GM21576 (cell line): Measurements from ENCODE around the gene CACNG4.
"Not testable (repeated sequence)": the region's sequence is repeated elsewhere in the genome, so short reads cannot be mapped to it uniquely, and the experiment has no call there.

Experiments
- ATAC-seq: cut with Tn5 transposase; IDR thresholded peaks from one replicate; pipeline ENCODE4 v1.9.1; 2021; ENCODE audit warnings: mild to moderate bottlenecking, moderate library complexity; ENCODE audit not compliant: unreplicated experiment

The CACNG4 gene

DNA sequence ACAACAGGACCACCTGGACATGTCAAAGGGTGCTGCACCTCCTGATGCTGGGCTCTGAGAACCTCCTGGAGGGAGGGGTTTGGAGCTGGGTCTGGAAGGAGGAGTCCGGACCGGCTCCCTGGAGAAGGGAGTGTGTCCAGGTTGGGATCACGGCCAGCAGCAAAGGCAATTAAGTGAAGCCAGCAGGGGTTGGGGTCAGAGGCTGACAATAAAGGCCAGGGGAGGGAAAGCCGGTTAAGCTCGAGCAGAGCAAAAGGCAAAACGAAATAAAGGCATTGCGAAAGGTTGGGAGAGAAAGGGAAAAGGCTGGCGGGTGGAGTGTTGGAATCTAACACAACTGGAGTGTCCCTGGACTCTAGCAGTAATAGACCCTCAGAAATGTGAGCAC, 992 bp upstream of the CACNG4 start:
- no peak for ATAC-seq

DNA sequence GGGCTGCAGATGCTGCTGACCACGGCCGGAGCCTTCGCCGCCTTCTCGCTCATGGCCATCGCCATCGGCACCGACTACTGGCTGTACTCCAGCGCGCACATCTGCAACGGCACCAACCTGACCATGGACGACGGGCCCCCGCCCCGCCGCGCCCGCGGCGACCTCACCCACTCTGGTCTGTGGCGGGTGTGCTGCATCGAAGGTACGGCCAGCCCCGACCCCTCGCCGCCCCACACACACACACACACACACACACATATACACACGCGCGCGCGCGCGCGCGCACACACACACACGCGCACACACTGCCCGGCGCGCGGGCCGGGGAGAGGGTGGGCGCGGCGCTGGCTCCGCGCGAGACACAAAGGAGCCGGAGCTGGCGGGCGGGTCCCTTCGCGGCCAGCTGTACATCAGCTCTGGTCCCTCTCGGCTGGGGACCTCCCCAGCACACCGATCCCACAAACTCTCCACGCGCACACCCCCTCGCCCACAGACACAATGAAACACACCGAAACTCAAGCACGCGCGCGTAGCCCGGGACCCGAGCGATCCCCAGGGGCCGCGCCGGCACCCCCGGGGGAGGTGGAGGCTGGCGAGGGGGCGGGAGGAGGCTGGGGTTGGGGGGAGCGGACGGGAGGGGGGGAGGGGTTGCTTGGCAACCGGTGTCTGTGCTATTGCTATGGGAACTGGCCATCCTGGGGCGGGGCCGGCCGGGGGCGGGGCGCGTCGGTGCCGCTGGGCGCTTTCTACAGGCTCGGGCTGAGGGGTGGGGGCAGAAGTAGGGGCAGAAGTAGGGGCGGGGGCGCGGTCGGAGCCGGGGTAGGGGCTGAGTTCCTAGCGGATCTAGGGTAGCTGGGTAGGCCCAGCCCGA, 658 bp downstream of the CACNG4 start:
- ATAC-seq = no peak

DNA sequence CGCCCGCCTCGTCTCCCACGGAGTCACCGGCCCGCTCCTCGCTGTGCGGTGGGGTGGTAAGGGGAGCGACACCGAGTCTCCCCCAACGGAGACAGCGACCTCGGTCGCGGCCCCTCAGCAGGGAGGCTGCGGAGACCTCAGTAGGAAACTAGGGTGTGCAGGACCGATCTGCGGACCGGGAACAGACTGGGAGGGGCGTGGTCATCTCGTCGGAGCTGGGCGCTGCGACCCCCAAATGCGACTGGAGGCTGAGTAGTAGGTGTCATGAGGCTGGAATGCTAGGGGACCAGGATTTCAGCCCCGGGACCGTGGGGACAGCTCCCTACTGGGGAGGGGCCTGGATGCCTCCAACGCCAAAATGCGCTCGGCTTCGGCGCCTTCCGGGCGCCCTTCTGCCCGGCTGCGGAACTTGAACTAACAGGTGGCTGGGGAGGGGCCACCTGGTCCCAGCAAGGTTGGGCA, 1.3 kb downstream of the CACNG4 start:
- ATAC-seq = no peak

DNA sequence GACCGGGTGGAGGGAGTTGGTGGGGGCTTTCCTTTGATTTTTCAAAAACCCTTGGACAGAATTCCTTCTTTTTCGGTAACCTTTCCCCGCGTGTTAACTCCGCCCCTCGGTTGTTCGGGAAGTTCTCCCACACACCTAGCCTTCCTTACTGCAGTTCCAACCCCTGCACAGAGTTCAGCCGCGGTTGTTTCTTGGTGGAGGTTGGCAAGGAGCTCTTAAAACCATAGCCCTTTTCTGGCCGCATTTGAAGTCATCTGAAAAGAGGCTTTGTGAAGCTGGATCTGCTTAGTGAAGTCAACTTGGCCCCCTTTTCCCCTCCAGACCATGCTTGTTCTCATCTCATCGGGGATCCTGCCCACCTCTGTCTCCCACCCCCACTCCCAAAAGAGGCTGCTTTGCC, 1.8 kb downstream of the CACNG4 start:
- ATAC-seq = no peak

DNA sequence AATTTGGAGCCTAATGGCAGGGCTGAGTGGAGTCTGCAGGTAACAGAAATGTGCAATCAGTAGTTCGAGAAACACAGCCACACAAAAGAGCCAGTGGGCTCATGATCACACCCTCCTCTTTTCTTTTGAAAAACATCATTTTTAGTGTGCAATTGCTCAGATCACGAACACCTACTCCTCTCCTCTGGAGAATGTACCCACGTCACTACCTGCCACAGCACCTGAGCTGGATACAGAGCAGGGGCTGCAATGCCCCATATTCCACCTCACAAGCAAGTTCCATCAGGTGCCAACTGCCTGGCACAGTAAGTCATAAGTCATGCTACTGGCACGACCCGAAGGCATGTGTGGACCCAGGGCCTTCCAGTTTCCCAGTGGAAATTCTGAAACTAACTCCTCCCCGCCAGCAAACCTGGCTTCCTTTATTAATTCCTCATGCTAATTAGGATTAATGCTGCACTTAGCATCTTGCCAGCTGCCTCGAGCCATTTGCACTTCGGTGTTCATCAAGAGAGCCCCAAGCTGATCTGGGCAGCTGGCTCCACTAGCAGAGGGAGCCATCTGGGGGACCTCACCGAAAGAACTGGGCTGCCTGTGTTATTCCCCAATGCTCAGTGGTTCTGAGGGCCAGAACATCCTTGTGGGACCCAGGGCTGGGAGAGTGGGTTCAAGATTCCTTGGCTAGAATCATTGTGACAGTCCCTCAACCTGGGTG, 2.4 kb downstream of the CACNG4 start:
- ATAC-seq = no peak

DNA sequence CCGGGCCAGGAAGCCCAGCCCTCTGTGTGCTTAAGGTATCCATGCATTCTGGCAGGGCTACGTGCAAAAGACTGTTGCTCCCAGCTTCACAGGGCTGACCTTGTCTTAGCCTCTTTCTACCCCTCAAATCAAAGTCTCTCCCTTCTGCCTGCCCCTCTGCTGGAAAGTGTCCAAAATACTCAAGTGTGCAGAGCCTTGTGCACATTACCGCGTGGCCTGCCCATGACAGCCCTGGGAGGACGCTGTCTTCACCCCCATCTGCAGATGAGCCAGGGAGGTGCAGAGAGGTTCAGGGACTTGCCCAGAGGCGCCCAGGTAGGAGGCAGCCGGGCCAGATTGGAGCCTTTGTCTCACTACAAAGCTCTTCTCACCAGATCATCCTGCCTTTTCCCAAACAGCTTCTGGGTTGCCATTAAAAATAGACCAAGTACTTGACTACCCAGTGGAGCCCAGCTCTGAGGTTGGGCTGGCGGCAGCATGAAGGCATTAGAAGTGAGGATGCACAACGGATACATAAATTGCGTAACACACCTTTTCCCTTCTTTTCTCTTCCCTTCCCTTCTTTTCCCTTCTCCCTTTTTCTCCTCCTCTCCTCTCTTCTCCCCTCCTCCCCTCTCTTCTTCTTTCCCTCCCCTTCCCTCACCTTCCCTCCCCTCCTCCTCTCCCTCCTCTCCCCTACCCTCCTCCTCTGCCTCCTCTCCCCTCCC, 3.5 kb downstream of the CACNG4 start:
- ATAC-seq = no peak

DNA sequence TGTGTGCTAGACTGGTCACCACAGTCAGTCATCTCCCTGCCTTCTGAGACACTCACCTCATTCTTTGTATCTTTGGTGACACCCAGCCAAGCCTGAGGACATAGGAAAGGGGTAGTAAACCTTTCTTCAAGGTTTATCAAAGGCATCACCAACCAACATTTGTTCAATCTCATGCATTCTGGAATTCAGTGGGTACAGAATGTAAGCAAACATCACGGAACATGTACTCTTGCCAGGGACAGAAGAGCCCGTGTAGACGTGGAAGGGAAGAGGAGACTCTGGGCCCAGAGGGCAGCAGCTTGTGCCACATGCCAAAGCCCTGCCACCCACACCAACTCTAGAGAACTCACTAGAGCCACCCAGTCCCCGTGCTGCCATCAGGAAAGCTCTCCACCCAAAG, 4.4 kb downstream of the CACNG4 start:
- ATAC-seq = no peak

DNA sequence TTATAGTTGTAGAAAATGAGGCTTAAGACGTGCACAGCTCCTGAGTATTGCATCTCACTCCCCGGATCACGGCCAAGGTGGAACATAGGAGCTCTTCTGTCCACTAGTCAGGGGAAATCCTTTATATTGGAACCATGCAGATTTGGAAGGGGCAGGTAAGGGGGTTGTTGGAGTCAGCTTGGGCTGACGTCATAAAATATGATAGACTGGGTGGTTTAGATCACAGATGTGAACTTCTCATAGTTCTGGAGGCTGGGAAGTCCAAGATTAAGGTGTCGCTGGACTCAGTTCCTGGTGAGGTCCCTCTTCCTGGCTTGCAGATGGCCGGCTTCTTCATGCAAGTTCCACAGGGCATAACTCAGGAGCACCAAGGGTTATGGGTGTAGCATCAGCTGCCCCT, 5.6 kb downstream of the CACNG4 start:
- no peak for ATAC-seq

DNA sequence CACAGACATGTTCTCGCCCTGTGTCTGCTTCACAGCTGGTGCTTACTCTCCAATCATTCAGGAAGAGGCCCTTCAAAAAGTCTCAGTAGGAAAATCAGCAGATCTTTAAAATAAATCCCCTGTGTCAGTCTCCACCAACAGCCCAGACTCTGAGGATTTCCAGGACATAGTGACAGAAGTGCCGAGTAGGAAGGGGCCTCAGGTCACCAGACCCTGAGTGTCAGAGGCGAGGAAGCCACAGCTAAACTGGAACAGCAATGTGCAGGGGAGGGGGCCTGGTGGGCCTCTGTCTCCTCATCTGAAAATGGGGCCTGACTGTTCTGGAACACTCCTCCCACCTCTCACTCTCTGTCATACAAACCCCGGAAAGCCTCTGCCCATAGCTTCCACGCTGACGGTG, 6.3 kb downstream of the CACNG4 start:
- no peak for ATAC-seq

DNA sequence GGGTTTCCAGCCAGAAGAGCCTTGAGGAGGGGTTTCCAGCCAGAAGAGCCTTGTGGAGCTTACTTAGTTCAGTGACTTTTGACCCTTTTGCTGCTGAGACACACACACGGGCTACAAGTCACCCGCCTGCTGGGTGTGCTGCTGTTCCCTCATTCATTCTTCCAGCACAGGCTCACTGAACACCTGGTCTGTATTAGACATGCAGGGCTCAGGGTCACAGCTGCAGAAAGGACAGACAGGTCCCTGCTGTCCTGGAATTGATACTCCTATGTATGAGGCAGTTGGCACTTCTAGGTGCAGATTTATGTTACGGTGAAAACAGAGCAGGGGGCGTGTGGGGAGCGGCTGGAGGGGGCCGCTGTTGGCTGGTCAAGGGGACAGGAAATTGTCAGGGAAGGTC, 6.8 kb downstream of the CACNG4 start:
- ATAC-seq = no peak

DNA sequence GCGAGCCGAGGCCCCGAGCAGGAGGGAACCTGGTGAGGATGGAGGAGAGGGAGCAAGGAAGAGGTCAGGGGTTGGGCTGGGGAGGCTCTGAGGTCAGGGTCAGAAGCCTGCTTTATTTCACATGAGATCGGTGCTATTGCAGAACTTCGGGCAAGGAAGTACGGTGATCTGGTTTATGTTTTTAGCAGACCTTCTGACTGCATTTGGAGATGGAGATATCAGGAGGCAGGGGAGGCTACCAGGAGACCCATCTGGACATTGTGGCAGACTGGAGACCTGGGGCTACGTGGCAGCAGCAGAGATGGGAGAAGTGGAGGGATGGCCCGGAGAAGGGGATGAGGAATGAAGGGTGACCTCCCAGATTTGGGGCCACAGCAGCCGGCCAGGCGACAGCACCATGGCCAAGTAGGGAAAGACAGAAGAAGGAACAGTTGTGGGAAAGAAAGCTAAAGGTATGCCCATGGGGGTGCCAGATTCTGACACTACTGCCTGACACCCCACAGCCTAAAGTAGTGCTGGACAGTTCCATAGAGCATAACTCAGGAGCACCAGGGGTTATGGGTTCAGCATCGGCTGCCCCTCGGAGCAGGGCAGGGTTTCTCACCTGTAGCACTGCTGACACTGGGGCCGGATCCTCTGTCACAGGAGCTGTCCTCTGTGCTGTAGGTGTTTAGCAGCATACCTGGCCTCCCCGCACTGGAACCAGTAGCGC, 7.4 kb downstream of the CACNG4 start:
- no peak for ATAC-seq

DNA sequence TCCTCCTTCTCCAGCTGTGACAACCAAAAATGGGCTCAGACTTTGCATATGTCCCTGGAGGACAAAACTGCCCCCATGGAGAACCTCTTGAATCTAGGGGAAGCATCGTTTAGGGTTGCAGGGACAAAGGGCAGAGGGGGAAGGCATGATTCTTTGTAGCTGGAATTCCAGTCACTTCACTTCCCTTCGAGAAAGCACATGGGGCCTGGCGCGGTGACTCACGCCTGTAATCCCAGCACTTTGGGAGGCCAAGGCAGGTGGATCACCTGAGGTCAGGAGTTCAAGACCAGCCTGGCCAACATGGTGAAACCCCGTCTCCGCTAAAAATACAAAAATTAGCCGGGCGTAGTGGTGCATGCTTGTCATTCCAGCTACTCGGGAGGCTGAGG, 7.9 kb downstream of the CACNG4 start:
- ATAC-seq = not testable (repeated sequence)

DNA sequence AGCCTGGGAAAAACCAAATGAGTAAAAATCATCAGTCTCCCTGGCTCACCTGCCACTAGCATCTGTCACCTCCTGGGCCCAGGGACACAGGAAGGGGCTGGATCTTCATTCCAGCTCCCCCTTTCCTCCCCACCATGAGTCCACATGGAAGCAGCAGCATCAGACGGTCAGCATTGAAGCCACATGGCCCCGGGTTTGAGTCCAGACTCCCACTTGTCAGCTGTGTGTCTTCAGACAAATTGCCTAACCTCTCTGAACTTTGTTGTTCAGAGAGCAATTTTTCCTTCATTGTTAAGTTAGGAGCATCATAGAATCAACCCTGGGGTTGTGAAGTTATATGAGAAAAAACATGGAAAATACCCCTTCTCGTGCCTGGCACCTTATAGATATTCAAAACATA, 10.7 kb downstream of the CACNG4 start:
- no peak for ATAC-seq

DNA sequence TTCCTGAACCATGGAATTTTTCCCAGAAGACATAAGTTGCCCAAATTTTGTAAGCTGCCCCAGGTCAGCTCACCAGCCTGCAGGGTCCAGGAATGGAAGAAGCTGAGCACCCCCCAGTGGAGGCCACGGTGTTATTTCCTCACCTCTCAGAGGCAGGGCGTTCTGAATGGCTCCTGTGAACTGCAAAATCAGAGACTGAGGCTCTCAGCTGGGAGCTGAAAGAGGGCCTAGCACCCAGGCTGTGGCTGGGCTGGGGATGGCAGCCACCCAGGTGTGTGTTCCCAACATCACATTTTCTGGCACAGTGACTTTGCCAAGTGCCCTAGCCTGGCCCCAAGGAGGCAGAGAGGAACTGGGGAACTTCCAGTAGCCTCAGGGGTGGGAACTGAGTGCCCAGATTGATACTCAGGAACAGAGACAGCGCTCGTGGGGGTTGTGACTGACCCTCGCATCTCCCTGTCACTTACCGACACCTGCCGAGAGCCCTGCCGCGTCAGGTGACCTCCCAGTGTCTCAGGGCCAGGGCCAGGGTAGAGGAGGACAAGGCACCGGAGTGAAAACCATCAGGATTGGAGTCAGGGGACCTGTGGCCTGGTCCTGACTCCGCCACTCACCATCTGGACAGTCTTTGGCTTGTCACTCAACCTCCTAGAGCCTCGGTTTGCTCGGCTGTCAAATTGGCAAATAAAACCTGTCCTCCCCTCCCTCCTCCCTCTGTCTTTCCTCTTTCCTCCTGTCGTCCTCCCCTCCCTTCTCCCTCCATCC, 11.3 kb downstream of the CACNG4 start:
- ATAC-seq = no peak

DNA sequence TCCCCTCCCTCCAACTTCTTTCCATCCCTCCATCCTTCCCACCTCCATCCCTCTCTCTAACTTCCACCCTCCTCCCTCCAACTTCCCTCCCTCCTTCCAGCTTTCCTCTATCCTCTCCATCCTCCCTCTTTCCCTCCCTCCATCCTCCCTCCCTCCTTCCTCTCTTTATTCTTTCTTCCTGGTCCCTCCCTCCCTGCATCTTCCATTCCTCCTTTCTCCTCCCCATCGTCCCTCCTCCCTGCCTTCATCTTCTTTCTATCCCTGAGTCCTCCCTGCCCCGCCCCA, 11.8 kb downstream of the CACNG4 start:
- no peak for ATAC-seq

DNA sequence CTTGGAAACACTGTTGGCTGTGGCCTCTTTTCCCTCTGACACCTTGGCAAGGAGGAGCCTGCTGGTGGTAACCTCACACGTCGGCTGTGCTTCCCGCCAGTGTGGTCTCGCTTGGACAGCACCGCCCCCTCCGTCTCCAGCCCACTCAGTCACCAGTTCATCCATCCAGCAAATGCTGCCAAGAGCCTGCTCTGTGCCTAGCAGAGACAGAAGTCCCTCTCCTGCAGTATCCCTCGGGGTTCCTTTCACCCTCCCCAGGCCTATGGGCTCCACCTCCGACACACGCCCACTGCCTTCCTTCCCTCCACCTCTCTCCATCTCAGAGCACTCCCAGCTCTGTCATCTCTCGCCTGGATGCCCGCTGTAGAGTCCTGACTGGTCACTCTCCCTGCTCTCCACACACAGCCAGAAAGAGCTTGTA, 12.3 kb downstream of the CACNG4 start:
- no peak for ATAC-seq

DNA sequence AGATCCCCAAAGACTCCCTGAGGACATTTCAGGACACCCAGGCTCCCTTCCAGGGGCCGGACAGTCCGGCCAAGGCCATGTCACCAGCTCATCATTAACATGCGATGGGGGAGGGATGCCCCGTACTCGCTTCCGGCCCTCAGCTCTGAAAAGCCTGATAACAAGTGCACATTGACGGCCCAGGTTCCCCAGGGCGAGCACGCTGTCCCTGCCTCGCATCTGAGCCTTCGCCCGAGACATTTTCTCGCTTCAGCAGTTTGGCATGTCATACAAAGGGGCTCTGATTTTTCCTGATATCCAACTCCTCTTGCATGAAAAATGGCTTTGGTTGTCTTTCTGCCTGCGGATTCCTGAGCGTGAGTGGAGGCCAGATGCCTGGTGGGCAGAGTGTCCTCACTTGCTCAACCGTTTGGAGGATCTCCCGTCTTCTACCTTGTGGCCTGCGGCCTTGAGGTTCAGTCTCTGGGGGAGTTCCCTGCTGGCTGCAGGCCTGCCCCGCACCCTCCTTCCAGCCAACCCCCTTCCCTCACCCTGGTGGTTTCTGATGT, 14.1 kb downstream of the CACNG4 start:
- ATAC-seq = no peak

DNA sequence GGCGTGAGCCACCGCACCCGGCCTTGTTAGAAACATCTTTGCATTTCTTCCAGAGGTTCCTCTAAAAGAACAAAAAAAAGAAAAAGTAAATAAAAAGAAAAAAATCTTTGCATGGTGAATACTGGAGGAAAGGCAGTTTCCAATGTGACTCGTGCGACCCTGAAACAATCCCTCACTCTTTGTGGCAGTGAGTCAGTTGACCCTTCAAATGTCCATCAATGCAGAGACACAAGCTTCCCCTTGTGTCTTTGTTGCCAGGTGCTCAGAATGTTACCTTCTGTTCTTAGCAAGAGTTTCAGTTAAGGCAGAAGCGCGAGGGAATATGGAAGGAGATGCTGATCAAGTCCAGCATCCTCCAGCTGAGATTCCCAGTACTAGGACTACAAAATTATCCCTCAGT, 16.4 kb downstream of the CACNG4 start:
- no peak for ATAC-seq

DNA sequence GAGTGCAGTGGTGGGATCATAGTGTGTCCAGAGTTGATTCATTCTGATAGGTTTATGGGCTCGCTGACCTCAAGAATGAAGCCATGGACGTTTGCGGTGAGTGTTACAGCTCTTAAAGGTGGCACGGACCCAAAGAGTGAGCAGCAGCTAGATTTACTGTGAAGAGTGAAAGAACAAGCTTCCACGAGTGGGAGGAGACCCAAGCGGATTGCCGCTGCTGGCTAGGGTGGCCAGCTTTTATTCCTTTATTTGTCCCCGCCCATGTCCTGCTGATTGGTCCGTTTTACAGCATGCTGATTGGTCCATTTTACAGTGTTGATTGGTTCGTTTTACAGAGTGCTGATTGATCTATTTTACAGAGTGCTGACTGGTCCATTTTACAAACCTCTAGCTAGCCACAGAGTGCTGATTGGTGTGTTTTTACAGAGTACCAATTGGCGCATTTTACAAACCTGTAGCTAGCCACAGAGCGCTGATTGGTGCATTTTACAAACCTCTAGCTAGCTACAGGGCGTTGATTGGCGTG, 17.5 kb downstream of the CACNG4 start:
- ATAC-seq = no peak

DNA sequence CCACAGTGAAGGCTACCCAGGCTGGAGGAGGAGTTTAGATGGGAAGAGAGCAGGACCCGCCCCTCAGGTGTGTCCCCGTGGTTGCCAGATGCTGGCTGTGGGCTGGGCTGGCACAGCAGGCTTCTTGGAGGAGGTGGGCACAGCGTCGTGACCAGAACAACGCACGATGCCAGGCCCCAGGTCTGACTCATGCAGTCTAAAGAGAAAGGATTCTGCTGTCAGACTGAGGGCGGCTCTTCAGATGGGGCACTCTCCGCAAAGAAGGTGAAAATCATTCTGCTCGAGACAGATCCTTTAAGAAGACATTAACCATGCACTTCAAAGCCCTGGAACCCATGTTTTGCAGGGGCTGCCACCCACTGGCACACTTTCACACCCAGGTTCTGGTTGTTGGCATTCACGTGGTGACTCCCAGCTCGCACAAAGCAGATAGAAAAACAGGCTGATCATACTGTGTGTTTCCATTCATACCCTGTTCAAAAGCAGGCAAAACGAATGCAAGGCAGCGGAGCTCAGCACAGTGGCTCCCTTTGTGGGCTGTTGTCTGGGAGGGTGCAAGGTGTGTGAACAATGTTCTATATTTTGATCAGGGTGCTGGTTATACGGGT, 19.0 kb downstream of the CACNG4 start:
- no peak for ATAC-seq
